WERI-Rb-1 (cell line): ENCODE measurements around the gene SHC4.

Experiments
- DNase-seq: peaks from one replicate; pipeline ENCODE4 v3.0.0-alpha.2; 2020
- H3K27ac ChIP-seq: fragments of 250-450 bp; sonication (Bioruptor Pico); 2 replicates; pipeline ENCODE4 v1.5.1; 2020; ENCODE audit warnings: mild to moderate bottlenecking, moderate library complexity
- H3K27me3 ChIP-seq: fragments of 250-450 bp; sonication (Bioruptor Pico); 2 replicates; pipeline ENCODE4 v1.5.1; 2021; ENCODE audit warnings: mild to moderate bottlenecking, low read depth, moderate library complexity; ENCODE audit not compliant: insufficient read depth, severe bottlenecking
- H3K36me3 ChIP-seq: fragments of 250-450 bp; sonication (Bioruptor Pico); 2 replicates; pipeline ENCODE4 v1.5.1; 2020; ENCODE audit warnings: mild to moderate bottlenecking, moderate library complexity
- H3K4me3 ChIP-seq: 2 replicates; pipeline ENCODE4 v1.5.1; 2011; ENCODE audit warnings: low read depth, mild to moderate bottlenecking, control low read depth, low read length
- H3K9me3 ChIP-seq: fragments of 250-450 bp; sonication (Bioruptor Pico); 2 replicates; pipeline ENCODE4 v1.5.1; 2021; ENCODE audit warnings: mild to moderate bottlenecking, moderate library complexity; ENCODE audit not compliant: severe bottlenecking
- TF ChIP-seq, protein P1 (sequence below): IDR thresholded peaks from 2 replicates; pipeline ENCODE4 v1.5.1; 2011; ENCODE audit warnings: low read depth, mild to moderate bottlenecking, control low read depth, inconsistent platforms, low read length

SHC4 gene, protein sequence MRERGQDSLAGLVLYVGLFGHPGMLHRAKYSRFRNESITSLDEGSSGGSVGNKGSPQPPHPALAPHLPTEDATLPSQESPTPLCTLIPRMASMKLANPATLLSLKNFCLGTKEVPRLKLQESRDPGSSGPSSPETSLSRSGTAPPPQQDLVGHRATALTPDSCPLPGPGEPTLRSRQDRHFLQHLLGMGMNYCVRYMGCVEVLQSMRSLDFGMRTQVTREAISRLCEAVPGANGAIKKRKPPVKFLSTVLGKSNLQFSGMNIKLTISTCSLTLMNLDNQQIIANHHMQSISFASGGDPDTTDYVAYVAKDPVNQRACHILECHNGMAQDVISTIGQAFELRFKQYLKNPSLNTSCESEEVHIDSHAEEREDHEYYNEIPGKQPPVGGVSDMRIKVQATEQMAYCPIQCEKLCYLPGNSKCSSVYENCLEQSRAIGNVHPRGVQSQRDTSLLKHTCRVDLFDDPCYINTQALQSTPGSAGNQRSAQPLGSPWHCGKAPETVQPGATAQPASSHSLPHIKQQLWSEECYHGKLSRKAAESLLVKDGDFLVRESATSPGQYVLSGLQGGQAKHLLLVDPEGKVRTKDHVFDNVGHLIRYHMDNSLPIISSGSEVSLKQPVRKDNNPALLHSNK

DNA sequence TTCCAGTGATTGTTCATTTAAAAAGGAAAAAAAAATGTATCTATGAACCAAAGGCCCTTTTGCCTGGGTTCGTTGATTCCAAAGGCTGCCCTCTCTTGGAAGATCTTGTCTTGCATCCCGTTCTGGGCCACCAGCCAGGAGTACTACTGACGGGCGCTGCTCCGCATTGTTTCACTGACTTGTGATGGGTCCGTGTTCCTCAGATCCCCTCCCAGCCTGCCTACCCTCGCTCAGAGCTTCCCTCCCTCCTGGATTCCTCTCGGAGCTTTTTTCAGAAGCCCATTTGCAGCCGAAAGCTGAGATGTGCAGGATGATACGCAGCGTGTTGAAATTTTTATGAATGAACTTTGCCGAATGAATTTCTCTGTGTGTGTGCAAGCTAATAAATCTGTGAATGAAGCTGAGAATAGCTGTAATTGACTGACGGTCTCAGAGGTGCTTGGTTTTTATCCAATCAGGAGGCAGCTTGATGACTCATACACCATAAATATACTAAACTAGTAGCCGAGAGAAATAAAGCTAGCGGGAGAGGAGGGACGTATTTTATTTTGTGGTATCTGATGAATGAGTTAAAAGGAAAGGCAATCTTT lies at the start of gene SHC4:
Gene SHC4, minus strand, starts transcription at position 396 of the 590 bp plus-strand sequence. CDS start 904 bp downstream, outside the sequence.
- no peak for DNase-seq

DNA sequence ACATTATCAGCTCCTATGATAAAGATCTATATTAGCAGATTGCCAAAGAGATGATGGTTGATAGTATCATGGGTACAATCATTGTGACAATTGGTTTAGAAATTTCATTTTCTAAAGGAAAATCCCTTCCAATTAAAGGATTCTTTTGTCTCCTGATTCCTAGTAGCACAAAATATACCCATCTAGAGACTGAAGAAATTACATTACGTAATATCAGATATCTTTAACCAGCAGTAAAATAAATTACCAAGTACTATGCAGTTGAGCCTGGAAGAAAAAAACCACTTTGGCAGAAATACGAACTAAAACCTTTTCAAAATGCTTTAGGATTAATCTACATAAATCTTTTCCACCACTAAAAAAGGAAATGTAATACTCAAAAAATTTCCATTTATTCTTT lies 35.6 kb upstream of the SHC4 start:
- no peak overlapping the region for H3K27ac ChIP-seq
- no peaks in the 10 kb centered on the region for H3K9me3 ChIP-seq
- no peak overlapping the region for H3K4me3 ChIP-seq
- no peak for DNase-seq
- H3K36me3 ChIP-seq = peaks cover 31% of the 10 kb centered on the region
- no peaks in the 10 kb centered on the region for H3K27me3 ChIP-seq
- TF ChIP-seq, protein P1, sequence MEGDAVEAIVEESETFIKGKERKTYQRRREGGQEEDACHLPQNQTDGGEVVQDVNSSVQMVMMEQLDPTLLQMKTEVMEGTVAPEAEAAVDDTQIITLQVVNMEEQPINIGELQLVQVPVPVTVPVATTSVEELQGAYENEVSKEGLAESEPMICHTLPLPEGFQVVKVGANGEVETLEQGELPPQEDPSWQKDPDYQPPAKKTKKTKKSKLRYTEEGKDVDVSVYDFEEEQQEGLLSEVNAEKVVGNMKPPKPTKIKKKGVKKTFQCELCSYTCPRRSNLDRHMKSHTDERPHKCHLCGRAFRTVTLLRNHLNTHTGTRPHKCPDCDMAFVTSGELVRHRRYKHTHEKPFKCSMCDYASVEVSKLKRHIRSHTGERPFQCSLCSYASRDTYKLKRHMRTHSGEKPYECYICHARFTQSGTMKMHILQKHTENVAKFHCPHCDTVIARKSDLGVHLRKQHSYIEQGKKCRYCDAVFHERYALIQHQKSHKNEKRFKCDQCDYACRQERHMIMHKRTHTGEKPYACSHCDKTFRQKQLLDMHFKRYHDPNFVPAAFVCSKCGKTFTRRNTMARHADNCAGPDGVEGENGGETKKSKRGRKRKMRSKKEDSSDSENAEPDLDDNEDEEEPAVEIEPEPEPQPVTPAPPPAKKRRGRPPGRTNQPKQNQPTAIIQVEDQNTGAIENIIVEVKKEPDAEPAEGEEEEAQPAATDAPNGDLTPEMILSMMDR = no peak

More for the DNA sequence above, at the start of gene SHC4:
- Histone ChIP-seq H3K9me3 (no peaks in the 10 kb centered on the region), H3K27ac (no peak within 1 kb of the TSS), H3K27me3 (no peaks in the 10 kb centered on the region), H3K36me3 (no peaks in the 10 kb centered on the region), H3K4me3 (no peak within 1 kb of the TSS)
- TF ChIP-seq, protein P1 = no peak

DNA sequence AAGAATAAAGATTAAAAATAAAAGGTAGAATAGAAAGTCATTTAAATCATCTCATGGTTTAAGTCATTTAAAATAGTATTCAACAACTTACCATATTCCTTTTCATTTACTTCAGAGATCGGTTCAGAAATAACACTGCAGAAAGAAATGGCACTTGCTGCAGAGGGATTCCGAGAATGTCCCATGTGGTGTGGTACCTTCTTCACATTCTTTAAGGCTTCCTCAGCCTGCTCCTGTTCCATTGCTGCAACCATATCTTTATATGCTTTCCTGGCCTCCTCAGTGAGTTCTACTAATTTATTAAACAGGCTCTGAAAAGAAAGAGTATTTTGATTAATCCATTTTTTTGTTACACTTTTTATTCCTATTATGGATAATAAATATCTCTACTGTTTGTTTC lies 32.6 kb upstream of the SHC4 start:
- TF ChIP-seq, protein P1 = no peak
- peaks cover 45% of the 10 kb centered on the region for H3K36me3 ChIP-seq
- no peak overlapping the region for H3K4me3 ChIP-seq
- no peaks in the 10 kb centered on the region for H3K9me3 ChIP-seq
- no peak for DNase-seq
- H3K27ac ChIP-seq = no peak overlapping the region
- H3K27me3 ChIP-seq = no peaks in the 10 kb centered on the region

DNA sequence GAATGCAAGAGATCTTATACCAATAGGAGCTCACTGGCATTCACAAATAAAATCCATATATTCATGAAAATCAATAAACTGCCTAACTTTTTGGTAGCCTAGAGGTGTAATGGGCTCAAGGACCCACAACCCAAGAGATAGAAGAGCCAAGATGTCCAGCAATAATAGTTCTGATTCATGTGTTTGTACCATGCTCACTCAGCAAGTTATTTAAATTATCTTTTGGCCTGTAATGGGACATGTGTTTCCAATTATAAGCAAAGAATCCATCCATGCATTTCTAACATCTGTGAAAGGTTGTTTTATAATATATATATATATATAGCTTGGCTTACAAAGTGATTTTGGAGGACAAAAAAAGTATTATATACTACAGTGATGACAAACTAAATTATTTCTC lies 29.7 kb upstream of the SHC4 start:
- TF ChIP-seq, protein P1 = no peak
- Histone ChIP-seq H3K27ac (no peak overlapping the region), H3K4me3 (no peak overlapping the region), H3K27me3 (no peaks in the 10 kb centered on the region), H3K9me3 (no peaks in the 10 kb centered on the region), H3K36me3 (peaks cover 27% of the 10 kb centered on the region)
- DNase-seq = no peak

DNA sequence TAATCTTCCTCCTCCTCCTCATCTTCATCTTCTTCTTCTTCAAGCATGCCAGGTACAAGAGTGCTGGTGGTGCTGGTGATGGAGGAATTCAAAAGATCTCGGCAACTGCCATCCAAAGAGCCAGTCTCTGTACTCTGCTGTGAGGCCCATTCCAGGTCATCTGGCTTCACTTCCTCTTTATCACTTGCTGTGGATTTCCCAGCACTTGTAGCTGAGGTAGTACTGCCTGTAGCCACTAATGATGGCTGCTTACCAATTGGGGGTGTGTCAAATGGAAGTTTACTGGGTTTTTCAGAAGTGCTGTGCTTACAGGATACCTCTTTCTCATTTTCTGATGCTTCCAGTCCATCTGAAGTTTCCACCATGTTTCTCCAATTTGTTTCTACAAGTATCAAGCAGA lies 28.8 kb upstream of the SHC4 start:
- Histone ChIP-seq H3K4me3 (no peak overlapping the region), H3K9me3 (no peaks in the 10 kb centered on the region), H3K27ac (no peak overlapping the region), H3K36me3 (peaks cover 27% of the 10 kb centered on the region), H3K27me3 (no peaks in the 10 kb centered on the region)
- TF ChIP-seq, protein P1 = no peak
- no peak for DNase-seq
